Neural cell (in vitro differentiated cells): ENCODE results near the gene GAN.

Experiments
- CTCF ChIP-seq: fragments of 450-650 bp; IDR thresholded peaks from 2 replicates; pipeline ENCODE4 v1.5.1; 2014; ENCODE audit warnings: antibody characterized with exemption, mild to moderate bottlenecking, moderate library complexity; ENCODE audit not compliant: poor library complexity, severe bottlenecking
- EP300 ChIP-seq: fragments of 450-650 bp; conservative IDR thresholded peaks from 2 replicates; pipeline ENCODE4 v1.6.1; 2014; ENCODE audit warnings: antibody characterized with exemption, mild to moderate bottlenecking, moderate library complexity; ENCODE audit not compliant: poor library complexity, severe bottlenecking
- EZH2 ChIP-seq: fragments of 200-600, 300-800 bp; shearing (Covaris generic), sonication (generic); IDR thresholded peaks from 2 replicates; pipeline ENCODE4 v1.6.1; 2014; ENCODE audit warnings: antibody characterized with exemption, low read length, borderline replicate concordance, mild to moderate bottlenecking; ENCODE audit not compliant: insufficient read depth, poor library complexity, severe bottlenecking
- POLR2AphosphoS5 ChIP-seq: IDR thresholded peaks from 2 replicates; pipeline ENCODE4 v1.6.1; 2012

- TF ChIP-seq EZH2 (no peak), CTCF (no peak), EP300 (no peak), POLR2AphosphoS5 (no peak)
Measured at GRCh38 chr16:81365731-81366130, 51.0 kb downstream of the GAN start.
